ENCODE measurements around the gene GAS7.
"Not testable (repeated sequence)": the region's sequence is repeated elsewhere in the genome, so short reads cannot be mapped to it uniquely, and the experiment has no call there.

The GAS7 gene

GRCh38 chr17:10036511-10037061 lies 161.8 kb downstream of the GAS7 start:
- FAIRE-seq (no peak), DNase-seq (ENCODE audit: extremely low spot score, insufficient read length, low read depth) (no peak)

DNA sequence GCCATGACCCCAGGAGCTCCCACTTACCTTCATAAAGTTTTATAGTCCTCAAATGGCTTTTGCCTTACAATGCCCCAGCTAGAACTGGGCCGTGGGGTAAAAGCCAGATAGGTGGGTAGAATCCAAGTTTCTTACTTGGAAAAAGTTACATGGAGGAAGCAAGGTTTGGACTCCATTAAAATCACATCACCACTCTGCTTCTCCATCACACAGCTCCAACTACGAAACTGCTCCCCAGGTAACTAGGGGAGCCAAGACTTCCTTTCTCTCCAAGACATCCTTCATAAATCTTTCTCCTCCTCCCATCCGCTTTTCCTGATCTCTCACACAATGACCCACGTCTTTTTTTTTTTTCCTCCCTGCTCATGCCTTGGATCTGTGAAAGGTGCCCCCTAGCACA lies 162.5 kb downstream of the GAS7 start:
- FAIRE-seq (no peak), DNase-seq (ENCODE audit: extremely low spot score, insufficient read length, low read depth) (no peak)

- FAIRE-seq (no peak), DNase-seq (ENCODE audit: extremely low spot score, insufficient read length, low read depth) (no peak)
Observed at GRCh38 chr17:10034719-10035475, 163.5 kb downstream of the GAS7 start.

- FAIRE-seq: no peak
- no peak for DNase-seq (ENCODE audit: extremely low spot score, insufficient read length, low read depth)
Observed at GRCh38 chr17:10033959-10034358, 164.4 kb downstream of the GAS7 start.

DNA sequence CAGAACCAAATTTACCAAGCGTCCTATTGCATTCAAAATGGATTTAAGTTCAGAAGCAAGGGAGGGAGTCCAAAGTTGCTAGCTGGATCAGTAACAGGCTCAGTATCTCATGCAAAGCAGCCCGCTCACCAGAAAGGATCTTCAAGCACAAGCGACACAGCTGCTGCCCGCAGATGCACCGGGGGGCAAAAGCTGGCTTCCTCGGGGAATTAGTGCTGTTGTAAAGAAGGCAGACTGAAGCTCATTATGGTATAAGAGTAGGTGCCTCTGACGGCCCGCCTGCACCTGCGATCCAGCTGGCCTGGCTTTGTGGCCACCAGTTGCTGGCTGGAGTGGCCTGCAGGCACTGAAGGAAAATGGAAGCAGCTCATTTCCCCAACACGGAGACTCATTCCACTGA lies 165.0 kb downstream of the GAS7 start:
- DNase-seq (ENCODE audit: extremely low spot score, insufficient read length, low read depth) (no peak), FAIRE-seq (peak; percentile 52)

GRCh38 chr17:10032118-10032852 lies 166.1 kb downstream of the GAS7 start:
- FAIRE-seq (no peak), DNase-seq (ENCODE audit: extremely low spot score, insufficient read length, low read depth) (no peak)

DNA sequence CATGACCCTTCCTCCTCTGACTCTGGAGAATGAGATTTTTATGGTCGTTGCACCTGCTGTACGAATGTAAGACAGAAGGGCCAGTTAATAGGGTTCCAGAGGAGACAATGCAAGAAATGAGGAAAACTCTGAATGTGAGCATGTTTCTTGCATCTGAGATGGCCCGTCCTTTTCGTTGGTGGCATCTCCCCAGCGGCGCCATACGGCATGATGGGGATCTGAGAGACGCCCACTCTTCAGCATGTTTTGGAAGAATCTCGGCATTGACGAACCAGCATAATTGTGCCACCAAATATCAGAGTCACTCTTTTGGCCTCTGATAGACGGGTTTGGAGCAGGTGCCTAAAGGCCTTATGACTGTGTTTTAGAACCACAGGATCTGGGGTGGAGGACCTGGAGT lies 166.8 kb downstream of the GAS7 start:
- FAIRE-seq: no peak
- no peak for DNase-seq (ENCODE audit: extremely low spot score, insufficient read length, low read depth)

DNA sequence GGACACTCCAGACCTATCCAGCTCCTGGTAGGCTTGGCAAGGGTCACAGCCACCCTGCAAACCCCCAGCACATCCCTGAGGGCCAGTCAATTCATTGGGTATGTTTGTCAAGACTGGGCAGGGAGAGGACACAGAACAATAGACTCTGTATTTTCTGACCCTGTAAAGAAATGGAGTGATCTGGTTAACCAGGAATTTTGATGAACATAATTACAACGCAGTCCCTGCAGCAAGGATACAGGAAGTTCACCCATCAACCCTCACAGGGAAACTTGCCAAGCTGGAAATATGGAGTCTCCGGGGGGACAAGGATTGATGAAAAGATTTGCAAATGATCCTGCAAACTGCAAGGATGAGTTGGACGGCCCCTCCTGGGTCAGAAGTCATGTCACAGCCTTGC lies 167.3 kb downstream of the GAS7 start:
- no peak for FAIRE-seq

DNA sequence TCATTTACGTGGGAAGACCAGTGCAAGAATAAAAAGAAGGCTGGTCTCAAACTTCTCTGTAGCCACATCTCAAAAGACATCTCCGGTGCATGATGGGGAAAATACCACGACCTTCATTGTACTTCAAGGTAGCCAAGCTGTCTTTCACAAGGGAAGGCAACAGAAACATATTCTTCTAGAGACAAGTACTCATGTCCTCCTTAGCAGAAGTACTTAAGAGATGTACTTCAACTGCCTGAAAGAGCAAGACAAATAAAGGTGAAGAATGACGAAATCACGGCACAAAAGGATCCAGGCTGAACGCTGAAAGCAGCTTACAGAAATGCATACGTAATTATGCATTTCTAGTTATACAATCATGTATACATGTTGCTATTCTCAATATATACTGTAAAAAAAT lies 169.3 kb downstream of the GAS7 start:
- FAIRE-seq (no peak), DNase-seq (ENCODE audit: extremely low spot score, insufficient read length, low read depth) (no peak)

More for the DNA sequence above, 167.3 kb downstream of the GAS7 start:
- no peak for DNase-seq (ENCODE audit: extremely low spot score, insufficient read length, low read depth)

DNA sequence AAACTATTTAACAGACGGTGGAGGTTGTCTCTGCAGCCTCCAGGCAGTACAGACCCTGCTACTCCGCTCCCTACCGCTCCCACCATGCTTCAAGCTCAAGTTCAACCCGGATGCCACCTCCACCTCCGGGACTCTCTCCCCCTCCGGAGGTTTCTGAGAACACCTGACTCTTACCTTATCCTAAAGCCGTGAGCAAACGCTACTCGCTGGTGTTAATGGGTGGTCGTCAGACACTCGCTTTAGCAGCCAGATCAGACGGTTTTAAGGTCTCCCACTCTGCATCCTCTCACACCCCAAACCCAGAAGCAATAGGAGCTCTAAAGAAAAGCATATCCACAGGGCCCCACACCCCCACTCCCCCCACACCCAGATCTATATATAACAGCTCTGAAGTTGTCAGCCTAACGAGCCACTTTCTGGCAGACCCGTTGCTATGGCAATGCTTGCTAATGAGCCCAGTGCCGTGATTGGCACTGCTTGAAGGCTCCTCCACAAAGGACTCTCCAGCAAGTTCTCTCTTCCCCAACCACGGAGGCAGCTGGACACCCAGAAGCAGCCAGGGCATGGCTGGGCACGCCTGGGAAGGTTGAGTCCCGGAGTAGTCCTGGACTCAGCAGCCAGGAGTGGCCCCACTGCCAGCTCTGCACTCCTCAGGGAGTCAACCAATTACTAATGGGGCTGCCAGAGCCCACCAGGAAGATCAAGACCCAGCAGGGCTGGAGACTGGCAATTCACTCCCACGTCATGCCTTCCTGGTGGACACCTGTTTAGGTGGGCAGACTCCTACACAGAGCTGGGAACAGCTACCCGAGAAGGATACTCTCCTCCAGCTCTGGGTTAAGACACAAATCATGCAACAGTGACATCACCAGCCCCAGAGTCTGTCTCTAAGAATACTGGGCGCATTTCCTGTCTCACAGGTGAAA lies 172.2 kb downstream of the GAS7 start:
- no peak for FAIRE-seq
- DNase-seq (ENCODE audit: extremely low spot score, insufficient read length, low read depth): no peak

DNA sequence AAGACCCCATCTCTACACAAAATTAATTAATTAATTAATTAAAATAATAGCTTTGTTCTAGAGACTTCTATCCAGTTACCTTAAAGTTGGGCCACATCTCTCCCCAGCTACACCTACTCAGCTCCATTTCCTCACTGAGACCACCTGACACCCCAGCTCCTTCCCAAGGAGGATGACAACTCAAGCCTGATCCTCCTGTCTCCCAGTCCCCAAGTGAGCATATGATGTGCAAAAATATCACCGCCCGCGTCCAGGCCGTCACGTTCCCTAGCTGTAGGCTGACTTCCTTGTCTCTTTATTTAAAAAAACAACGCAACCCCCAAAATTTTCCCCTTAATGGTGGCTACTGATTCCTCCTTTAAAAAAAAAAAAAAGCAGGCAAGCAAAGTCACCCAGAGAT lies 173.2 kb downstream of the GAS7 start:
- FAIRE-seq (no peak), DNase-seq (ENCODE audit: extremely low spot score, insufficient read length, low read depth) (no peak)

- DNase-seq (ENCODE audit: extremely low spot score, insufficient read length, low read depth) (no peak), FAIRE-seq (no peak)
Observed at GRCh38 chr17:10022416-10022815, 176.0 kb downstream of the GAS7 start.

DNA sequence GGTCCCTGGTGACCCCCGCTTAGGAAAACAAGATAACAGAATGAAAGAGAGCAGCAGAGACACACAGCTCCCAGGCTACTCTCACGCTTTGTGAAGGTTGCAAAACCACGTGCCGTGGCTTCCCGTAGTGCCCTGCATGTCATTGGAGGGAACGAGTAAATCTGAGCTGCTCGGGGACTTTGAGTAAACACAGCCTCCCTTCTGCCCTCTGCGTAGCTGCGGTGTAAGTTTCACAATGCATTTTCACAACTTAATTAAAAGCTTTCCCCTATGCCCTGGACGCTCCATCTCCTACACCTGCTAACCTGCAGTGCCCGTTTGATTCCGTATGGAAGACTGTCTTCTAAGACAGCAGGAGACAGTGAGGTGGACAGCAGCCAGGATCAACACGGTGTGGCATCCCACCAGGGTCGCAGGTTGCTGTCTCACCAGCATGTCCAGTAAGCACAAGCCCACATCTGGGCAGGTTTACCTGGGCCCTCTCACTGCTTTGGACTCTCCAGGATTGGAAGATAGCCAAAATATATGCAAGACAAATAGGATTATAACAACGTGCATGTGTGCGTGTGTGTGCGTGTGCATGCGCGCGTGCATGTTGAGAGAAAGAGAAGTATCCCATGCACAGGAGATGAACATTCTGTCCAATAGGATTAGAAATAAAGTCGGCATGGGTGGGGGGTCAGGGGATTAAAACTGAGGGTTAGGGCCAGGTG lies 177.0 kb downstream of the GAS7 start:
- FAIRE-seq (peak; percentile 26), DNase-seq (ENCODE audit: extremely low spot score, insufficient read length, low read depth) (no peak)

DNA sequence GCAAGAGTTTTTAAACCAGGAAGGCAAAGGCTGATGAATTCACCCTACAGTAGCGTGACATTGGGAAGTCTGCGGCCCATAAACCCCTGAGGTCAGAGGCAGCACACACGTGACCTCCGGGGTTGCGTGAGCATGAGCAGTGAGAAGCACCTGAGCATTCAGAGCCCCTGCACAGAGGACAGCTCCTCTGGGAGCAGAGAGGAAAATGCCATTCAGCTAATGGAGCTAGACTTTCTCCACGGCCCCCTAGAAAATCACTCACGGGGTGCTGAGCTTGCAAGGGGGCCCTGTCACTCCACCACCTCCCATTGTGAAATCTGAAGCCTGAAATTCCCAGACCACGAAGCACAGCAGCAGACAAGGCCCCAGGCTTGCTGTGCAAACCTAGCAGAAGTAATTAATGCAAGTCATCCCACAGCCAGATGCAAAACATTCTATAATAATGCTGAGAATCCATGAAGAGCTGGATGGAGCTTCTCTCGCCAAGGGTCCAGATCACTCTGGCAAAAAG lies 178.4 kb downstream of the GAS7 start:
- DNase-seq (ENCODE audit: extremely low spot score, insufficient read length, low read depth) (no peak), FAIRE-seq (no peak)

- DNase-seq (ENCODE audit: extremely low spot score, insufficient read length, low read depth) (no peak), FAIRE-seq (peak; percentile 89)
Observed at GRCh38 chr17:10018461-10018891, 179.9 kb downstream of the GAS7 start.

DNA sequence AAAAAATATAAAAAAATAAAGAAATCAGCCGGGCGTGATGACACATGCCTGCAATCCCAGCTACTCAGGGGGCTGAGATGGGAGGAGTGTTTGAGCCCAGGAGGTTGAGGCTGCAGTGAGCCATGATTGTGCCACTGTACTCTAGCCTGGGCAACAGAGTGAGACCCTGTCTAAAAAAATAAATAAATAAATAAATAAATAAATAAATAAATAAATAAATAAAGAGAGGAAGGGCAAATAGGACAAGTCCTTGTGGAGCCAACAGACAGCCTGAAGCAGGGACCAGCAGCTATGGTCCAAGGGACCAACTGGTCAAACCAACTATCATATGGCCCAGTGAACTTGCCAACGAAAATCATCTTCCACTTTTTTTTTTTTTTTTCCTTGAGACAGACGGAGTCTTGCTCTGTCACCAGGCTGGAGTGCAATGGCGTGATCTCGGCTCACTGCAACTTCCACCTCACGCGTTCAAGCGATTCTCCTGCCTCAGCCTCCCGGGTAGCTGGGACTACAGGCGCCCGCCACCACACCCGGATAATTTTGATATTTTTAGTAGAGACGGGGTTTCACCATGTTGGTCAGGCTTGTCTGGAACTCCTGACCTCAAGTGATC lies 181.3 kb downstream of the GAS7 start:
- DNase-seq (ENCODE audit: extremely low spot score, insufficient read length, low read depth): not testable (repeated sequence)

GRCh38 chr17:10013365-10014112 lies 184.9 kb downstream of the GAS7 start:
- DNase-seq (ENCODE audit: extremely low spot score, insufficient read length, low read depth): no peak
- peak; percentile 99 for FAIRE-seq

More for the DNA sequence above, 181.3 kb downstream of the GAS7 start:
- FAIRE-seq: not testable (repeated sequence)

DNA sequence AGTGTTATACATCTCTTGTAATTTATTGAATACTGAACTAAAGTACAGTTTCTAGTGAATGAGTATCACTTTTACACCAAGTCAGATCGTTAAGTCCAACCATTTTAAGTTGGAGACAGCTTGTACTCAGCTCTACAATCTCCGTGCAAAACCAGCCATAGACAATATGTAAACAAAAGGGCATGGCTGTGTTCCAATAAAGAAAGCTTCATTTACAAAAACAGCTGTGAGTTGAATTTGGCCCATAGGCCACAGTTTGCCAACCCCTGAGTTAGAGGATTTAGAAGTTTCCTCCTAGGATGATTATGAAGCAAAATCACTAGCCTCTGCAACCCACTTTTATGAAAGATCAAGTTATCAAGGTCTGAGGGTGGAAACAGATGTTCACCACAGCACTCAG lies 187.7 kb downstream of the GAS7 start:
- DNase-seq (ENCODE audit: extremely low spot score, insufficient read length, low read depth): no peak
- FAIRE-seq: no peak

Data from GM18507 (cell line).